HepG2 (cell line): ENCODE results near the gene TMEM190. TPM values are rescaled to one million over a fixed set of nuclear protein-coding genes. Genes with fewer than 3 reads are reported as not detected.

Source experiments
- CEBPG ChIP-seq: IDR thresholded peaks from 2 replicates; pipeline ENCODE4 v1.6.1; 2016
- EP300 ChIP-seq, 3 experiments: sonication (generic) in 1 of 3; formaldehyde crosslinking in 1 of 3; IDR thresholded peaks; 2 replicates each; pipeline versions ENCODE4 v1.5.1 to v1.6.1; 2011 to 2020; ENCODE audit warnings: low read depth in 2 of 3, low read length in 2 of 3, borderline replicate concordance in 1 of 3, improper control_type of control experiment in 1 of 3, mild to moderate bottlenecking in 1 of 3, missing genetic modification reagents in 1 of 3, moderate library complexity in 1 of 3
- MATR3 ChIP-seq: sonication (generic); formaldehyde crosslinking; IDR thresholded peaks from 2 replicates; pipeline ENCODE4 v1.4.0; 2020; ENCODE audit warnings: missing genetic modification reagents
- MAZ ChIP-seq, 2 experiments: sonication (generic) in 1 of 2; formaldehyde crosslinking in 1 of 2; IDR thresholded peaks; 2 replicates each; pipeline versions ENCODE4 v1.5.0 to v1.6.1; 2012 to 2020; ENCODE audit warnings: low read depth in 2 of 2, mild to moderate bottlenecking in 2 of 2, borderline replicate concordance in 1 of 2, improper control_type of control experiment in 1 of 2, low read length in 1 of 2, missing genetic modification reagents in 1 of 2, moderate library complexity in 1 of 2
- MIXL1 ChIP-seq: IDR thresholded peaks from 2 replicates; pipeline ENCODE4 v1.6.1; 2016
- PHF21A ChIP-seq: sonication (generic); formaldehyde crosslinking; IDR thresholded peaks from 2 replicates; pipeline ENCODE4 v1.5.0; 2020; ENCODE audit warnings: mild to moderate bottlenecking, missing genetic modification reagents
- POLR2AphosphoS5 ChIP-seq: IDR thresholded peaks from 2 replicates; pipeline ENCODE4 v1.6.1; 2012; ENCODE audit warnings: low read depth, low read length
- RARG ChIP-seq: sonication (generic); formaldehyde crosslinking; IDR thresholded peaks from 2 replicates; pipeline ENCODE4 v1.4.0; 2020; ENCODE audit warnings: low read depth, mild to moderate bottlenecking, missing genetic modification reagents
- ZBTB20 ChIP-seq: sonication (generic); formaldehyde crosslinking; IDR thresholded peaks from 2 replicates; pipeline ENCODE4 v1.8.1; 2023; ENCODE audit warnings: missing genetic modification reagents, low read depth, mild to moderate bottlenecking, borderline replicate concordance
- ZNF331 ChIP-seq: sonication (generic); formaldehyde crosslinking; IDR thresholded peaks from 2 replicates; pipeline ENCODE4 v1.4.0; 2020; ENCODE audit warnings: missing genetic modification reagents
- ZNF552 ChIP-seq: sonication (generic); formaldehyde crosslinking; IDR thresholded peaks from 2 replicates; pipeline ENCODE4 v1.9.0; 2022; ENCODE audit warnings: missing genetic modification reagents, mild to moderate bottlenecking, borderline replicate concordance
- ZNF678 ChIP-seq: sonication (generic); formaldehyde crosslinking; IDR thresholded peaks from 2 replicates; pipeline ENCODE4 v1.4.0; 2020; ENCODE audit warnings: mild to moderate bottlenecking, missing genetic modification reagents
- ZNF709 ChIP-seq: sonication (generic); formaldehyde crosslinking; IDR thresholded peaks from 2 replicates; pipeline ENCODE4 v1.5.0; 2020; ENCODE audit warnings: mild to moderate bottlenecking, missing genetic modification reagents
- ZNF737 ChIP-seq: sonication (generic); formaldehyde crosslinking; IDR thresholded peaks from 2 replicates; pipeline ENCODE4 v1.5.0; 2020; ENCODE audit warnings: missing genetic modification reagents, mild to moderate bottlenecking, borderline replicate concordance
- polyA plus RNA-seq, 8 experiments: library from polyadenylated mRNA; depleted of rRNA in 3 of 8; stranded (reverse) in 7 of 8; unstranded in 1 of 8; fragments of >200 nt; fragmentation: Illumina TruSeq in 4 of 8; extraction: Trizol in 4 of 8; gene quantifications; 2 replicates each; pipeline versions ENCODE4 v1.2.1 to v1.2.3, GENCODE V29; 2011 to 2016; ENCODE audit warnings: low read depth in 4 of 8, missing spikeins in 1 of 8, mixed read lengths in 1 of 8; ENCODE audit not compliant: insufficient read depth in 1 of 8
- total RNA-seq, 5 experiments: library from RNA; depleted of rRNA; stranded (reverse); fragments of >200 nt; fragmentation: Illumina TruSeq; extraction: Trizol; gene quantifications; 2 replicates each; pipeline ENCODE4 v1.2.3, GENCODE V29; 2016; ENCODE audit warnings: low read depth in 1 of 5
- TF ChIP-seq, protein P1 (sequence below): sonication (generic); formaldehyde crosslinking; IDR thresholded peaks from 2 replicates; pipeline ENCODE4 v1.5.0; 2020; ENCODE audit warnings: mild to moderate bottlenecking, missing genetic modification reagents
- TF ChIP-seq, protein P2 (sequence below): sonication (generic); formaldehyde crosslinking; IDR thresholded peaks from 2 replicates; pipeline ENCODE4 v1.4.0; 2020; ENCODE audit warnings: low read depth, missing genetic modification reagents
- TF ChIP-seq, protein P3 (sequence below): sonication (generic); formaldehyde crosslinking; IDR thresholded peaks from 2 replicates; pipeline ENCODE4 v1.5.0; 2020; ENCODE audit warnings: mild to moderate bottlenecking, missing genetic modification reagents
- TF ChIP-seq, protein P4 (sequence below): sonication (generic); formaldehyde crosslinking; IDR thresholded peaks from 2 replicates; pipeline ENCODE4 v1.8.1; 2022; ENCODE audit warnings: mild to moderate bottlenecking, missing genetic modification reagents
- TF ChIP-seq, protein P5 (sequence below): sonication (generic); formaldehyde crosslinking; IDR thresholded peaks from 2 replicates; pipeline ENCODE4 v1.9.0; 2022; ENCODE audit warnings: low read depth, missing genetic modification reagents

Gene TMEM190
- total and polyA plus RNA-seq, 2 of the 13 experiments (the other 11 are each of a cell fraction or from before 2014, with no cell fraction given) = 0.35 to 0.83 TPM

DNA sequence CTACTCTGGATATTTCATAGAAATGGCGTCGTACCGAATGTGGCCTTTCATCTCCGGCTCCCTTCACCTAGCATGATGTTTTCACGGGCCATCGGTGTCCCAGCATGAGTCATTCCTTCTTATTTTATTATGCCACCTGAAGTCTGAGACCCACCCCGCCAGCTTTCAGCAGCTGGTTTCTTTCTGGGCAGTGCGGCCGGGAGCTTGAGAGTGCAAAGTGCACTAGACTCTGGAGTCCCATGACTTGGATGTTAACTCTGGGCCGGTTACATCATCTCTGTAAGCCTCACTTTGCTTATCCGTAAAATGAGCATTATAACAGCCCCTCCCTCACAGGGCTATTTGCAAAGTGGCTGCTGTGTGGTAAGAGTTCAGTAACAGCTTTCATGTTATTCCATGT, 42.8 kb upstream of the TMEM190 start (continued):
- TF ChIP-seq, protein P1, sequence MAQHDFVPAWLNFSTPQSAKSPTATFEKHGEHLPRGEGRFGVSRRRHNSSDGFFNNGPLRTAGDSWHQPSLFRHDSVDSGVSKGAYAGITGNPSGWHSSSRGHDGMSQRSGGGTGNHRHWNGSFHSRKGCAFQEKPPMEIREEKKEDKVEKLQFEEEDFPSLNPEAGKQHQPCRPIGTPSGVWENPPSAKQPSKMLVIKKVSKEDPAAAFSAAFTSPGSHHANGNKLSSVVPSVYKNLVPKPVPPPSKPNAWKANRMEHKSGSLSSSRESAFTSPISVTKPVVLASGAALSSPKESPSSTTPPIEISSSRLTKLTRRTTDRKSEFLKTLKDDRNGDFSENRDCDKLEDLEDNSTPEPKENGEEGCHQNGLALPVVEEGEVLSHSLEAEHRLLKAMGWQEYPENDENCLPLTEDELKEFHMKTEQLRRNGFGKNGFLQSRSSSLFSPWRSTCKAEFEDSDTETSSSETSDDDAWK (CRISPR knock-in tag) = no peak
- TF ChIP-seq ZBTB20 = peak; percentile 32; the same call in 1 of the 2 replicates
- no peak for TF ChIP-seq ZNF552 (CRISPR knock-in tag)
- TF ChIP-seq EP300 (IDR thresholded peaks at IDR 0.05; ENCODE audit: low read depth in 2 of 2, low read length in 2 of 2) = peak in 1 of 2 experiments; percentile 70; a peak in 2 of 4 replicates
- TF ChIP-seq EP300 (CRISPR knock-in tag; IDR thresholded peaks at IDR 0.05; ENCODE audit: borderline replicate concordance) = peak; percentile 45; the same call in 1 of the 2 replicates
- TF ChIP-seq MAZ (IDR thresholded peaks at IDR 0.05; ENCODE audit: borderline replicate concordance, low read depth, low read length) = no peak
- peak; percentile 39; the same call in 1 of the 2 replicates for TF ChIP-seq MAZ (CRISPR knock-in tag; IDR thresholded peaks at IDR 0.05; ENCODE audit: low read depth)
- no peak for TF ChIP-seq ZNF737 (CRISPR knock-in tag)
- TF ChIP-seq, protein P2, sequence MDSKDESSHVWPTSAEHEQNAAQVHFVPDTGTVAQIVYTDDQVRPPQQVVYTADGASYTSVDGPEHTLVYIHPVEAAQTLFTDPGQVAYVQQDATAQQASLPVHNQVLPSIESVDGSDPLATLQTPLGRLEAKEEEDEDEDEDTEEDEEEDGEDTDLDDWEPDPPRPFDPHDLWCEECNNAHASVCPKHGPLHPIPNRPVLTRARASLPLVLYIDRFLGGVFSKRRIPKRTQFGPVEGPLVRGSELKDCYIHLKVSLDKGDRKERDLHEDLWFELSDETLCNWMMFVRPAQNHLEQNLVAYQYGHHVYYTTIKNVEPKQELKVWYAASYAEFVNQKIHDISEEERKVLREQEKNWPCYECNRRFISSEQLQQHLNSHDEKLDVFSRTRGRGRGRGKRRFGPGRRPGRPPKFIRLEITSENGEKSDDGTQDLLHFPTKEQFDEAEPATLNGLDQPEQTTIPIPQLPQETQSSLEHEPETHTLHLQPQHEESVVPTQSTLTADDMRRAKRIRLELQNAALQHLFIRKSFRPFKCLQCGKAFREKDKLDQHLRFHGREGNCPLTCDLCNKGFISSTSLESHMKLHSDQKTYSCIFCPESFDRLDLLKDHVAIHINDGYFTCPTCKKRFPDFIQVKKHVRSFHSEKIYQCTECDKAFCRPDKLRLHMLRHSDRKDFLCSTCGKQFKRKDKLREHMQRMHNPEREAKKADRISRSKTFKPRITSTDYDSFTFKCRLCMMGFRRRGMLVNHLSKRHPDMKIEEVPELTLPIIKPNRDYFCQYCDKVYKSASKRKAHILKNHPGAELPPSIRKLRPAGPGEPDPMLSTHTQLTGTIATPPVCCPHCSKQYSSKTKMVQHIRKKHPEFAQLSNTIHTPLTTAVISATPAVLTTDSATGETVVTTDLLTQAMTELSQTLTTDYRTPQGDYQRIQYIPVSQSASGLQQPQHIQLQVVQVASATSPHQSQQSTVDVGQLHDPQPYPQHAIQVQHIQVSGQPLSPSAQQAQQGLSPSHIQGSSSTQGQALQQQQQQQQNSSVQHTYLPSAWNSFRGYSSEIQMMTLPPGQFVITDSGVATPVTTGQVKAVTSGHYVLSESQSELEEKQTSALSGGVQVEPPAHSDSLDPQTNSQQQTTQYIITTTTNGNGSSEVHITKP = 0 out of 2 replicates have a peak, but pooled peaks have one; percentile 47
- peak; percentile 69 for TF ChIP-seq PHF21A
- peak; percentile 95 for TF ChIP-seq CEBPG (CRISPR knock-in tag)
- TF ChIP-seq, protein P3, sequence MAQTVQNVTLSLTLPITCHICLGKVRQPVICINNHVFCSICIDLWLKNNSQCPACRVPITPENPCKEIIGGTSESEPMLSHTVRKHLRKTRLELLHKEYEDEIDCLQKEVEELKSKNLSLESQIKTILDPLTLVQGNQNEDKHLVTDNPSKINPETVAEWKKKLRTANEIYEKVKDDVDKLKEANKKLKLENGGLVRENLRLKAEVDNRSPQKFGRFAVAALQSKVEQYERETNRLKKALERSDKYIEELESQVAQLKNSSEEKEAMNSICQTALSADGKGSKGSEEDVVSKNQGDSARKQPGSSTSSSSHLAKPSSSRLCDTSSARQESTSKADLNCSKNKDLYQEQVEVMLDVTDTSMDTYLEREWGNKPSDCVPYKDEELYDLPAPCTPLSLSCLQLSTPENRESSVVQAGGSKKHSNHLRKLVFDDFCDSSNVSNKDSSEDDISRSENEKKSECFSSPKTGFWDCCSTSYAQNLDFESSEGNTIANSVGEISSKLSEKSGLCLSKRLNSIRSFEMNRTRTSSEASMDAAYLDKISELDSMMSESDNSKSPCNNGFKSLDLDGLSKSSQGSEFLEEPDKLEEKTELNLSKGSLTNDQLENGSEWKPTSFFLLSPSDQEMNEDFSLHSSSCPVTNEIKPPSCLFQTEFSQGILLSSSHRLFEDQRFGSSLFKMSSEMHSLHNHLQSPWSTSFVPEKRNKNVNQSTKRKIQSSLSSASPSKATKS (CRISPR knock-in tag) = 0 out of 2 replicates have a peak, but pooled peaks have one; percentile 42
- no peak for TF ChIP-seq ZNF678 (CRISPR knock-in tag)
- TF ChIP-seq ZNF331 = peak; percentile 72; the same call in 1 of the 2 replicates
- TF ChIP-seq, protein P4, sequence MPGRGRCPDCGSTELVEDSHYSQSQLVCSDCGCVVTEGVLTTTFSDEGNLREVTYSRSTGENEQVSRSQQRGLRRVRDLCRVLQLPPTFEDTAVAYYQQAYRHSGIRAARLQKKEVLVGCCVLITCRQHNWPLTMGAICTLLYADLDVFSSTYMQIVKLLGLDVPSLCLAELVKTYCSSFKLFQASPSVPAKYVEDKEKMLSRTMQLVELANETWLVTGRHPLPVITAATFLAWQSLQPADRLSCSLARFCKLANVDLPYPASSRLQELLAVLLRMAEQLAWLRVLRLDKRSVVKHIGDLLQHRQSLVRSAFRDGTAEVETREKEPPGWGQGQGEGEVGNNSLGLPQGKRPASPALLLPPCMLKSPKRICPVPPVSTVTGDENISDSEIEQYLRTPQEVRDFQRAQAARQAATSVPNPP (CRISPR knock-in tag) = no peak
- peak; percentile 72 for TF ChIP-seq POLR2AphosphoS5
- 0 out of 2 replicates have a peak, but pooled peaks have one; percentile 32 for TF ChIP-seq MIXL1 (CRISPR knock-in tag)
- TF ChIP-seq, protein P5, sequence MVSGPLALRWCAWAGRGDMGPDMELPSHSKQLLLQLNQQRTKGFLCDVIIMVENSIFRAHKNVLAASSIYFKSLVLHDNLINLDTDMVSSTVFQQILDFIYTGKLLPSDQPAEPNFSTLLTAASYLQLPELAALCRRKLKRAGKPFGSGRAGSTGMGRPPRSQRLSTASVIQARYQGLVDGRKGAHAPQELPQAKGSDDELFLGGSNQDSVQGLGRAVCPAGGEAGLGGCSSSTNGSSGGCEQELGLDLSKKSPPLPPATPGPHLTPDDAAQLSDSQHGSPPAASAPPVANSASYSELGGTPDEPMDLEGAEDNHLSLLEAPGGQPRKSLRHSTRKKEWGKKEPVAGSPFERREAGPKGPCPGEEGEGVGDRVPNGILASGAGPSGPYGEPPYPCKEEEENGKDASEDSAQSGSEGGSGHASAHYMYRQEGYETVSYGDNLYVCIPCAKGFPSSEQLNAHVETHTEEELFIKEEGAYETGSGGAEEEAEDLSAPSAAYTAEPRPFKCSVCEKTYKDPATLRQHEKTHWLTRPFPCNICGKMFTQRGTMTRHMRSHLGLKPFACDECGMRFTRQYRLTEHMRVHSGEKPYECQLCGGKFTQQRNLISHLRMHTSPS (CRISPR knock-in tag) = 0 out of 2 replicates have a peak, but pooled peaks have one; percentile 22
- TF ChIP-seq MATR3 = no peak
- no peak for TF ChIP-seq ZNF709
- no peak for TF ChIP-seq RARG (CRISPR knock-in tag)
